Effector memory CD8-positive, alpha-beta T cell (primary cell): ENCODE measurements around the gene DNAI4.
A peak's percentile ranks its signal among the peaks of the same experiment; 100 is the strongest.

ENCODE experiments used
- ATAC-seq: fragments of 150-1000 bp; cut with Tn5 transposase; replicated peaks from 2 replicates; pipeline ENCODE4 v1.10.0; 2021; ENCODE audit warnings: mild to moderate bottlenecking, moderate library complexity
- DNase-seq, 3 experiments: peaks; one replicate each; pipeline ENCODE4 v3.0.0; 2021
- H3K27ac Mint-ChIP-seq, 2 donors: one replicate each; pipeline ENCODE4 v1.8.0; 2022; ENCODE audit warnings: mild to moderate bottlenecking in 2 of 2, mixed read lengths in 2 of 2, moderate library complexity in 2 of 2
- H3K27me3 Mint-ChIP-seq, 2 donors: one replicate each; pipeline ENCODE4 v1.8.0; 2022; ENCODE audit warnings: mixed read lengths in 2 of 2
- H3K36me3 Mint-ChIP-seq: one replicate; pipeline ENCODE4 v1.8.0; 2022; ENCODE audit warnings: mild to moderate bottlenecking, moderate library complexity, mixed read lengths; ENCODE audit not compliant: insufficient read depth
- H3K4me1 Mint-ChIP-seq, 2 donors: one replicate each; pipeline ENCODE4 v1.8.0; 2022; ENCODE audit warnings: low read depth in 2 of 2, mixed read lengths in 2 of 2
- H3K4me3 Mint-ChIP-seq, 2 donors: one replicate each; pipeline ENCODE4 v1.8.0; 2022; ENCODE audit warnings: mild to moderate bottlenecking in 2 of 2, mixed read lengths in 2 of 2, moderate library complexity in 2 of 2
- H3K9me3 Mint-ChIP-seq, 2 donors: one replicate each; pipeline ENCODE4 v1.8.0; 2022; ENCODE audit warnings: mixed read lengths in 2 of 2

DNAI4 gene

GRCh38 chr1:66938613-66939012 lies 14.0 kb upstream of the DNAI4 start:
- Mint-ChIP-seq H3K27ac (peak overlapping the region in 1 of 2 donors; percentile 70), H3K36me3 (peaks cover 27% of the 10 kb centered on the region), H3K27me3 (no peaks in the 10 kb centered on the region), H3K4me1 (peaks cover 27 to 84% of the 10 kb centered on the region in 2 donors), H3K9me3 (no peaks in the 10 kb centered on the region), H3K4me3 (peak overlapping the region in 1 of 2 donors; percentile 14)
- no peak for DNase-seq
- ATAC-seq: no peak

GRCh38 chr1:66937529-66938234 lies 13.0 kb upstream of the DNAI4 start:
- H3K27ac Mint-ChIP-seq: peak overlapping the region; percentile 19 to 62
- no peaks in the 10 kb centered on the region for H3K27me3 Mint-ChIP-seq
- H3K4me1 Mint-ChIP-seq: peaks cover 30 to 87% of the 10 kb centered on the region in 2 donors
- ATAC-seq (no peak), DNase-seq (no peak)
- H3K36me3 Mint-ChIP-seq: peaks cover 25% of the 10 kb centered on the region
- peak overlapping the region; percentile 55 to 59 for H3K4me3 Mint-ChIP-seq
- no peaks in the 10 kb centered on the region for H3K9me3 Mint-ChIP-seq

GRCh38 chr1:66933887-66934700 lies 9.4 kb upstream of the DNAI4 start:
- H3K36me3 Mint-ChIP-seq: peaks cover 28% of the 10 kb centered on the region

GRCh38 chr1:66932291-66932690 lies 7.6 kb upstream of the DNAI4 start:
- Mint-ChIP-seq H3K36me3 (peaks cover 28% of the 10 kb centered on the region), H3K27ac (peak overlapping the region; percentile 90 to 92)

More at GRCh38 chr1:66933887-66934700, 9.4 kb upstream of the DNAI4 start:
- ATAC-seq (no peak), DNase-seq (no peak)
- Mint-ChIP-seq H3K9me3 (no peaks in the 10 kb centered on the region), H3K27ac (peak overlapping the region; percentile 90 to 92), H3K4me1 (peaks cover 31 to 82% of the 10 kb centered on the region in 2 donors), H3K27me3 (no peaks in the 10 kb centered on the region), H3K4me3 (peak overlapping the region; percentile 75 to 97)

GRCh38 chr1:66931590-66931989 lies 6.9 kb upstream of the DNAI4 start:
- no peak for ATAC-seq
- H3K36me3 Mint-ChIP-seq: peaks cover 25% of the 10 kb centered on the region

More at GRCh38 chr1:66932291-66932690, 7.6 kb upstream of the DNAI4 start:
- Mint-ChIP-seq H3K4me3 (peak overlapping the region; percentile 75 to 97), H3K27me3 (no peaks in the 10 kb centered on the region), H3K9me3 (no peaks in the 10 kb centered on the region), H3K4me1 (peaks cover 25 to 72% of the 10 kb centered on the region in 2 donors)
- DNase-seq (no peak), ATAC-seq (no peak)

GRCh38 chr1:66930823-66931174 lies 6.1 kb upstream of the DNAI4 start:
- Mint-ChIP-seq H3K27ac (peak overlapping the region; percentile 90 to 92), H3K4me1 (peaks cover 24 to 70% of the 10 kb centered on the region in 2 donors), H3K36me3 (peaks cover 23% of the 10 kb centered on the region), H3K27me3 (no peaks in the 10 kb centered on the region), H3K4me3 (peak overlapping the region; percentile 75 to 97), H3K9me3 (no peaks in the 10 kb centered on the region)
- no peak for ATAC-seq
- no peak for DNase-seq

More at GRCh38 chr1:66931590-66931989, 6.9 kb upstream of the DNAI4 start:
- Mint-ChIP-seq H3K4me1 (peaks cover 23 to 69% of the 10 kb centered on the region in 2 donors), H3K27me3 (no peaks in the 10 kb centered on the region), H3K4me3 (peak overlapping the region; percentile 75 to 97), H3K27ac (peak overlapping the region; percentile 90 to 92), H3K9me3 (no peaks in the 10 kb centered on the region)
- DNase-seq: no peak

- Mint-ChIP-seq H3K9me3 (no peaks in the 10 kb centered on the region), H3K4me3 (peak overlapping the region; percentile 75 to 97)
- ATAC-seq: peak; percentile 71
Observed at GRCh38 chr1:66929999-66930822, 5.6 kb upstream of the DNAI4 start.

GRCh38 chr1:66929691-66929998 lies 5.0 kb upstream of the DNAI4 start:
- DNase-seq (no peak), ATAC-seq (no peak)
- H3K27me3 Mint-ChIP-seq: no peaks in the 10 kb centered on the region
- peaks cover 26 to 62% of the 10 kb centered on the region in 2 donors for H3K4me1 Mint-ChIP-seq
- H3K9me3 Mint-ChIP-seq: no peaks in the 10 kb centered on the region
- H3K27ac Mint-ChIP-seq: peak overlapping the region; percentile 90 to 92
- peaks cover 34% of the 10 kb centered on the region for H3K36me3 Mint-ChIP-seq
- H3K4me3 Mint-ChIP-seq: peak overlapping the region; percentile 75 to 97

More at GRCh38 chr1:66929999-66930822, 5.6 kb upstream of the DNAI4 start:
- Mint-ChIP-seq H3K36me3 (peaks cover 28% of the 10 kb centered on the region), H3K27me3 (no peaks in the 10 kb centered on the region), H3K4me1 (peaks cover 26 to 67% of the 10 kb centered on the region in 2 donors), H3K27ac (peak overlapping the region; percentile 90 to 92)
- DNase-seq: peak; percentile 92 to 95 (median 93)

- DNase-seq: no peak
- no peaks in the 10 kb centered on the region for H3K9me3 Mint-ChIP-seq
- no peak for ATAC-seq
- H3K4me3 Mint-ChIP-seq: peak overlapping the region; percentile 75 to 97
- peaks cover 29 to 62% of the 10 kb centered on the region in 2 donors for H3K4me1 Mint-ChIP-seq
- H3K27ac Mint-ChIP-seq: peak overlapping the region; percentile 90 to 92
- H3K36me3 Mint-ChIP-seq: peaks cover 38% of the 10 kb centered on the region
- no peaks in the 10 kb centered on the region for H3K27me3 Mint-ChIP-seq
Observed at GRCh38 chr1:66929146-66929688, 4.6 kb upstream of the DNAI4 start.

- Mint-ChIP-seq H3K9me3 (no peaks in the 10 kb centered on the region), H3K27ac (no peak overlapping the region), H3K36me3 (peaks cover 41% of the 10 kb centered on the region)
Observed at GRCh38 chr1:66927528-66927927, 2.9 kb upstream of the DNAI4 start.

GRCh38 chr1:66925944-66926343 lies 1.3 kb upstream of the DNAI4 start:
- peaks cover 34% of the 10 kb centered on the region for H3K36me3 Mint-ChIP-seq
- H3K4me1 Mint-ChIP-seq: peaks cover 24 to 40% of the 10 kb centered on the region in 2 donors
- no peaks in the 10 kb centered on the region for H3K9me3 Mint-ChIP-seq
- no peaks in the 10 kb centered on the region for H3K27me3 Mint-ChIP-seq
- DNase-seq (no peak), ATAC-seq (no peak)
- peak overlapping the region; percentile 97 to 98 for H3K4me3 Mint-ChIP-seq
- peak overlapping the region; percentile 98 to 99 for H3K27ac Mint-ChIP-seq

More at GRCh38 chr1:66927528-66927927, 2.9 kb upstream of the DNAI4 start:
- H3K4me3 Mint-ChIP-seq: no peak overlapping the region
- H3K4me1 Mint-ChIP-seq: peaks cover 28 to 56% of the 10 kb centered on the region in 2 donors
- DNase-seq: no peak
- ATAC-seq: no peak
- no peaks in the 10 kb centered on the region for H3K27me3 Mint-ChIP-seq

GRCh38 chr1:66925558-66925910 lies 878 bp upstream of the DNAI4 start:
- H3K36me3 Mint-ChIP-seq: peaks cover 29% of the 10 kb centered on the region
- no peak for DNase-seq
- no peaks in the 10 kb centered on the region for H3K27me3 Mint-ChIP-seq
- no peak for ATAC-seq
- peak overlapping the region; percentile 97 to 98 for H3K4me3 Mint-ChIP-seq
- H3K4me1 Mint-ChIP-seq: peaks cover 24 to 38% of the 10 kb centered on the region in 2 donors
- H3K9me3 Mint-ChIP-seq: no peaks in the 10 kb centered on the region
- H3K27ac Mint-ChIP-seq: peak overlapping the region; percentile 98 to 99

- no peaks in the 10 kb centered on the region for H3K9me3 Mint-ChIP-seq
- no peak overlapping the region for H3K4me3 Mint-ChIP-seq
Observed at GRCh38 chr1:66920543-66920942, 4.1 kb downstream of the DNAI4 start.

More at GRCh38 chr1:66920543-66920942, 4.1 kb downstream of the DNAI4 start:
- DNase-seq: no peak
- Mint-ChIP-seq H3K36me3 (peaks cover 16% of the 10 kb centered on the region), H3K4me1 (peaks cover 13 to 14% of the 10 kb centered on the region in 2 donors), H3K27ac (no peak overlapping the region), H3K27me3 (no peaks in the 10 kb centered on the region)
- no peak for ATAC-seq
